Measurements from ENCODE around the gene MCMBP. TPM values are rescaled to one million over a fixed set of nuclear protein-coding genes. Genes with fewer than 3 reads are reported as not detected.
A peak's percentile ranks its signal among the peaks of the same experiment; 100 is the strongest.
"Not testable (repeated sequence)": the region's sequence is repeated elsewhere in the genome, so short reads cannot be mapped to it uniquely, and the experiment has no call there.

Gene MCMBP
- total RNA-seq, 1 experiment from 2014 or later, result 41.7 TPM

DNA sequence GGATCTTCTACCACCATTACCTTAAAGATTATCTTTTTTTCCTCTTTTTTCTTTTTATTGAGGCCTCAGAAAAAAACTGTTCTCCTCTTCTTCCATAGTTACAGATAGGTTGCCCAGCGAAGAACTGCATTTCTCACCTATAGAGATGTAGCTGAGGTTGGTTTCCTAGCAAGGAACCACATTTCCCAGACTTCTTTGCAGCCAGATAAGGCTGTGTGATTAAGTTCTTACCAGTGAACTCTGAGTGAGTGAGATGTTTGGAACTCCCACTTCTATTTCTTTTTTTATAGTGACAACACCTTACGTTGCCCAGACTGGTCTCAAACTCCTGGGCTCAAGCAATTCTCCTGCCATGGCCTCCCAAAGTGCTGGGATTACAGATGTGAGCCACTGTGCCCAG lies 5.9 kb upstream of the MCMBP start:
- DNase-seq (ENCODE audit: low spot score), result no peak

DNA sequence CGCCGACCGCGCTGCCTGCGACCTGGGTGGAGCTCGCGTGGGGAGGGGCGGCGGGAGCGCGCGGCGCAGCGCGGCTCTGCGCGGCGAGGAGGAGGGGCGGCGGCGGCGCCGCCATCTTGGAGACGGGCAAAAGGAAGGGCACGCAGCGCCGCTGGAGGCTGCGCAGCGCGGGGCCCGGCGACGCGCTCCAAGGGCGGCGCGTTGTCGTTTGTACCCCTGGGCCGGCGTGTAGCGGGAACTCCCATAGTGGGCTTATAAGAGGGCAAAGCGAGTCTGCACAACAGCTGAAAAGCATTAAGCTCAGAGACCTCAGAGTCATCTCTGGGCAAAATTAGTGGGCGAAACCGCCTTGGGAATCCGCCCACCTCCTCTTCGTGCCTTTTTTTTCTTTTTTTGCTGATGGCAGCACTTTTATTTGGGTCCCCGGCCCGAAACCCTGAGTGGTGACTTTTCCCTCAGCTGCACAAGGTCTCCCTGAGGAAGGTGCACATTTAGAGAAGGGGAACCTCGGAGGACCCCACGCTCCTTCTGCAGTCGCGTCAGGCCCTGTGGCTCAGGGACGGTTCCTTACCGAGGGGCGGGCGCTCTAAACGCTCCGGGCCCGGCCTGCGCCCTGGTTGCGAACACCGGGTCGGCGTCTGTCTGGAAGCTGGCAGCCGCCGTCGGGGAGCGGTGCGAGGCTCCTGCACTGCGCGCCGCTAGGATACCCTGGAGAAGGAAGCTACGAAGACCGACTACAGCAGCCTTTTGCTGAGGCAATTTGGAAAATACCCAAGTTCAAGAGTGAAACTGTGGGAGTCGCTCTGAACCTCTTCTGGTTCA lies 428 bp upstream of the MCMBP start:
- DNase-seq (ENCODE audit: low spot score), result peak; percentile 81

DNA sequence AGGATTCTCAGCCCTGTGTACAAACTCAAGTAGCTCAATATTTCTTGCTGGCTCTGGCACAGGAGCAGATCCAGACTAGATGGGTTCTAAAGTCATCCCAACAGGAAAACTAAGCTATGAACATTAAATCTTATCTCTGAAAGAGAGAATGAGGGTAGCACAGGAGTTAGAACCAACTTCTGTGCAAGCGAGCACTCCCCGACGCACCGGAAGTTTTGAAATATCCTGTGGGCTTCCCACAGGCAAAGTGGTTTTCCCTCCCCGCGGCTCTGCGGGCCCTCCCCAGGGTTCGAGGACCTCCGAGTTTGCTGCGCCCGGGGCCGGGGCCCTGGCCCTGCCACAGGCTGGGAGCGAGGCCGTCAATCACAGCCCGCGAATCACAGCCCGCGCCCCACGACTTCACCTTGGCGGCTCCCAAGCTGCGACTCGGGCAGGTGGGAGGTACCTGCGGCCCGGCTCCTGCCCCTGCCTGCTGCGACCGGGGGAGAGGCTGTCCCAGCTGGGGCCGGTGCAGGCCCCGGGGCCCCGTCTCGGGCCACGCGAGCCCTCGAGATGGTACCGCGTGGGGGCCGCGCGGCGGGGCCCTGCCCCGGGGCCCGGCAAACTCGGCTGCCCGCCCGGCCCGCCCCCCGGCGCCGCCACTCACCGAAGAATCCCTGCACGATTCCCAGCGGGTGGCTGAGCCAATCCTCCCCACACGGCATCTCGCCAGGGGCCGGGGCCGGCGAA lies 598 bp downstream of the MCMBP start:
- peak; percentile 51 for DNase-seq (ENCODE audit: low spot score)

DNA sequence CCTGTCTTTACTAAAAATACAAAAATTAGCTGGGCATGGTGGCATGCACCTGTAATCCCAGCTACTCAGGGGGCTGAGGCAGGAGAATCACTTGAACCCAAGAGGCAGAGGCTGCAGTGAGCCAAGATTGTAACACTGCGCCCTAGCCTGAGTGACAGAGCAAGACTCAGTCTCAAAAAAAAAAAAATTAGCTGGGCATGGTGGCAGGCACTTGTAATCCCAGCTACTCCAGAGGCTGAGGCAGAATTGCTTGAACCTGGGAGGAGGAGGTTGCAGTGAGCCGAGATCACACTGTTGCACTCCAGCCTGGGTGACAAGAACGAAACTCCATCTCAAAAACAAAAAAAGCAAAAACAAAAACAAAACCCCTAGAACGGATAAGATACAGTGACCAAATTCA lies 3.2 kb downstream of the MCMBP start:
- not testable (repeated sequence) for DNase-seq (ENCODE audit: low spot score)

DNA sequence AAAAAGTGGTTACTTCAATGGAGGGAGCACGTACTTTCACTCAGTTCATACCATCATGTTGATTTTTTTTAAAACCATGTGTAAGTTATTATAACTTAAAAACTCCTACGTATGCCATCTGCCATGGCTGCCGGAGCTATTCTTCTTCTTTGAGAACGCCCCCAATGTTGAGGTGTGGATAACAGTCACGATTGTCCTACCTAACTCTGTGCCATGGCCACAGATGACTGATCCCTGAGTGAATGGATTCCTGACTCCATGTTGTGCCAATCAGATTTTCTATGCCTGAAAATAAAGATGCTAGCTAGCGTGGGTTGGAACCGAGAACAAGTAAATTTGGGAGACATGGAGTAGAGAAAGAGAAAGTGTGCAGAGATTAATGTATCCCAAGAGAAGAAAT lies 5.3 kb downstream of the MCMBP start:
- DNase-seq (ENCODE audit: low spot score), result no peak

DNA sequence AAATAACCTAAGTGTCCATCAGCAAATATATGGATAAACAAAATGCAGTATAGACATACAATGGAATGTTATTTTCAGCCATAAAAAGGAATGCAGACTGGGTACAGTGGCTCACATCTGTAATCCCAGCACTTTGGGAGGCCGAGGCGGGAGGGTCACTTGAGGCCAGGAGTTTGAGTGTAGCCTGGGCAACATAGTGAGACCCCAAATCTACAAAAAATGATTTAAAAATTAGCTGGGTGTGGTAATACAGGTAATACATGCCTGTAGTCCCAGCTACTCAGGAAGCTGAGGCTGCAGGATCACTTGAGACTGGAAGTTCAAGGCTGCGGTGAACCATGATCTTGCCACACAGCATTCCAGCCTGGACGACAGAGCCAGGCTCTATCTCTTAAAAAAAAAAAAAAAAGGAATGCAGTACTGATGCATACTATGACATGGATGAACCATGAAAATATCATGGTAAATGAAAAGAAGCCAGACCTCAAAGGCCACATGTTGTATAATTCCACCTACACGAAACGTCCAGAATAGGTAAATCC lies 6.9 kb downstream of the MCMBP start:
- no peak for DNase-seq (ENCODE audit: low spot score)

DNA sequence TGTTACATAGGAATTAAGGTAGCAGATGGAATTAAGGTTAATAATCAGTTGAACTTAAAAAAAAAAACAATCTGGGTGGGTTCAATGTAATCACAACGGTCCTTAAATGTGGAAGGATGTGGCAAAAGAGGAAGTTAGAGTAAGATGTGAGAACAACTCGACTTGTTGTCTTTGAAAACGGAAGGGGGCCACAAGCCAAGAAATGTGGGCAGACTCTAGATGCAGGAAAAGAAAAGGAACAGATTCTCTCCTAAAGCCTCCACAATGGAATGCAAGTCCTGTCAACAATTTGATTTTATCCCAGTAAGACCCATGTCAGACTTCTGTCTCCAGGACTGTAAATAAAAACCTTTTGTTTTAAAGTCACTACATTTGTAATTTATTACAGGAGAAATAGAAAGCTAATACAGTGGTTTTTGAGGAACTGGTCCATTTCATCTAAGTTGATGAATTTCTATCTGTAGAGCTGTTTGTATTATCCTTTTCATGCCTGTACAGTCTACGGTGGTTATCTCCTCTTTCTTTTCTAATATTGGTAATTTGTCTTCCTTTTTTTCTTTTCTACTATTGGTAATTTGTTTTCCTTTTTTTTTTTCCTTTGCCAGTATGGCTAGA lies 8.6 kb downstream of the MCMBP start:
- no peak for DNase-seq (ENCODE audit: low spot score)

DNA sequence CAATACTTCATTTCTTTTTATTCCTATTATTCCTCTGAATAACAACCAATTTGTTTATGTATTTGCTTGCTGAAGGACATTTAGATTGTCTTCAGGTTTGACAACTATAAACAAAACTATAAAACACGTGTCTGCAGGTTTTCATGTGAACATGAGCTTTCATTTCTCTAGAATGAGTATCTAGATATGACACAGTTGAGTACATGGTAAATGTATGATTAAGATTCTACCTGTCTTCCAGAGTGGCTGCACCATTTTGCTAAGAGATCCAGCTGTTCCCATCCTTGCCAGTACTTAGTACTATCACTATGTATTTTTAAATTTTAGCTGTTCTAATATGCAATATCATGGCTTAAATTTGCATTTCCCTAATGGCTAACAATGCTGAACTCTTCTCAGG lies 10.1 kb downstream of the MCMBP start:
- DNase-seq (ENCODE audit: low spot score), result no peak

DNA sequence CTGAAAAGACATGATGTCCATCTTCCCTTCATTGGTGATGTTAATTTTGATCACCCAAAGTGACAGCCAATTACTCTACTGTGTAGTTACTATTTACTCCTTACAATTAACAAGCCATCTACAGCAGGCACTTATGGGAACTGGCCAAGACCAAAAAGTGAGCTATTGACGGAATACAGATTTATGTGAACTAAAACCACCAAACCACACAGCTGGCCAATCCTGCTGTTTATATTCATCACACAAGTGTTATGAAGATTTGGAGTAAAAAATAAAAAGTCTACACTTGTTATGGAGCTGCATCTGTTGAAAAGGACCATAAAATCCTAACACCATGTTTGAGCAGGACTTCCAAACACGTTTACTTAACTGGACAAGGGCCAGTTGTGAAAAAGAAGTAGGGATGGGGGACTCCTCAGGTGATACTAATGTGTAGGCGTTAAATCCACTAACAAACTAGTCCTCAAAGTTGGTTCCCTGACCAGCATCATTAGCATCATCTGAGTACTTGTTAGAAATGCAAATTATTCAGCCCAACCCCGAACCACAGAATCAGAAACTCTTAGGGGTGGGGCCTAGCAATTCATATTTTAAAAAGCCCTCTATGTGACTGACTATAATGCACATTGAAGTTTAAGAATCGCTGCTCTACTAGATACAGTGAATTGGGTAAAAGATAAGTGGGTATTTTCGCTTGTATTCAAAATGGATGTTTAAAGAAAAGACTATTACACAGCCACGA lies 11.6 kb downstream of the MCMBP start:
- no peak for DNase-seq (ENCODE audit: low spot score)

DNA sequence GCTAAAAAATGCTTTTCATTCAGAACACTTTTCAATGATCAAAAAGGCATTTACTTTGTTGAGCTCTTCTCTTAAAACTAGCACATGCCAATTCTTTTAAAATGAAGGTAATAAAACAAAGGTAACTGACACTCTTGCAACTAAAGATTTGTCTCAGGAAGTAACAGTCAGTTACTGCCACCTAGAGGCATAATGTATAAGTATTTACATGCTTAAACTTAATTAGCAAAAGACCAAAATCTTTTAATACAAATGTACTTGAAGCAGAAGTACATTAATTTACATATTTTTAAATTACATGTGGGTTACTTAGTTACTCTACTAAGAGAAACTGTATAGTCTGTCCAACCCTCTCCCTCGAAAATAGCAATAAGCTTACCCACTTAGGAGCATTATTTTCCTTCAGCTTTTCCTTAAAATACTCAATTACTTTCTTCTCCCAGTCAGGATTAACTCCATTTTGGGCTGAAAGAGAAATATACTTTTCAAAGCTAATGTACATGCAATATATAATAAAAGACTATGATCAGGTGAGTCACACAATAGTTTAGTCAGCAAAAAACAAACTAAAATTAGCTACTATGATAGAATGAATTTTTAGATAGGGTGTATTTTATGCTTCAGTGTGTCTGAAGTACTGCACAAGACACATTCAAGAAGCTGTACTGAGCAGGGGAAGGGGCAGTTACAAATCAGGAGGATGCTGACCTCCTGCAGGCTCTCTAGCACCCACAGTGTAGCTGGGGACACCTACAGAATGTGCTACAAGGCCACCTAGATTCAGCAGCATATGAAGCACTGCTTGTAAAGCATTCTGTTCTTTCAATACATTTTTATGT lies 13.0 kb downstream of the MCMBP start:
- peak; percentile 54 for DNase-seq (ENCODE audit: low spot score)

DNA sequence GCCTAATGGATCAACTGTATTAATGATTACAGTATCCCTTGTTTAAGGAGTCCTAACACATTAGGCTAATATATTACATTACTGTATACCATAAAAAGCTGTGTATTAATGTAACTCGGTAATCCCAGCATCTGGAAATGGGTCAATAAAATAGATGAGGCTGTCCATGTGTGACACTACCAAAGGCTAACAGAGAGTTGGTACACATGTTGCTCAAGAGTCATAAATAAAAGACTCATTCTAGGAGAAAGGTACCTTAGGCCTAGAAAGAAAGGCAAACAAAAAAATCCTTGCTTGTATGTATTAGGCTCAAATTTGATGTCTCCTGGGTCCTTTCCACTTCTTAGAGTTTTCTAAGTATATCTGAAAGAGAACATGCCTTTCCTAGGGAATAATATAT lies 14.6 kb downstream of the MCMBP start:
- DNase-seq (ENCODE audit: low spot score), result no peak

DNA sequence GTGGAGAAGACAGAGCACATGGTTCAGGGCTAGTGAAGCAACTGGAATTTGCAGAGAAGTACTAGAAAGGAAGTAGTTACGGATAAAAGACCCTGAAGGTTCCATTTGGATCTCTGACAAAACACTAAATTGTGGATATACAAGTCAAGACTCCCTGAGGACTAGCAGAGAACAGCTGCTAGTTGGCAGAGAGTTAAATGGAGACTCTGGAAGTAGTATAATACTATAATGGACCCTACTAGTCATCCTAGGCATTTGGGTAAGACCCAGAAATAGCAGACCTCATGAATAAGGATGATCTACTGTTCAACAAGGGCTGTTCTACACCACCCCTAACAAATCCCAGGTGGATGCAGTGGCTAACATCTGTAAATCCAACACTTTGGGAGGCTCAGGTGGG lies 19.1 kb downstream of the MCMBP start:
- no peak for DNase-seq (ENCODE audit: low spot score)

DNA sequence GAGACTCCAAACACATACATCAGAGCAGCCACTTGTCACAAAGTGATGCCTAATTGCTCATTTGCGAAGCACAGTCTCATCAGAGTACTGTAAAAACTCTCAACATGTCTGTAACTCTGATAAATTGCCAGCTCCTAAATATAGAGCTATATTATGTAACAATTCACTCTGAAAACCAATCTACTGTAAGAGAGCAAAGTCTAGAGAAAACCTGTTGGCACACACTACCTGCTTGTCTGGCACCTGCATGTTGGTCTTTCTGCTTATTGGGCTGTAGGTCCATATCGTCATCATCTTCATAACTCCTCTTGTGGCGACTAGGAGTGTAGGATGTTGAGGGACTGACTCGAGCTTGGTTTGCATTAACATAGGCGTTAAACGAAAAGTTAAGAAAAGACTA lies 19.8 kb downstream of the MCMBP start:
- DNase-seq (ENCODE audit: low spot score), result no peak

DNA sequence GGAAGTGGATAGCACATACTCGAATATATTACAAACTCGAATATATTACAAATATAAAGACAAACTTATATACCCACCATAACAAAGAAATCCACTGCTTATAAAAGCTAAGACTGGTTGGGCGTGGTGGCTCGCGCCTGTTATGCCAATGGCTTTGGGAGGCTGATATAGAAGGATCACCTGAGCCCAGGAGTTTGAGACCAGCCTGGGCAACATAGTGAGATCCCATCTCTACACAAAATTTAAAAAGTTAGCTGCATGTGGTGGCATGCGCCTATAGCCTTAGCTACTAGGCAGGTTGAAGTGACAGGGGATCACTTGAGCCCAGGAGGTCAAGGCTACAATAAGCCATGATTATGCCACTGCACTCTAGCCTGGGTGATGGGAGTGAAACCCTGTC lies 20.4 kb downstream of the MCMBP start:
- no peak for DNase-seq (ENCODE audit: low spot score)

DNA sequence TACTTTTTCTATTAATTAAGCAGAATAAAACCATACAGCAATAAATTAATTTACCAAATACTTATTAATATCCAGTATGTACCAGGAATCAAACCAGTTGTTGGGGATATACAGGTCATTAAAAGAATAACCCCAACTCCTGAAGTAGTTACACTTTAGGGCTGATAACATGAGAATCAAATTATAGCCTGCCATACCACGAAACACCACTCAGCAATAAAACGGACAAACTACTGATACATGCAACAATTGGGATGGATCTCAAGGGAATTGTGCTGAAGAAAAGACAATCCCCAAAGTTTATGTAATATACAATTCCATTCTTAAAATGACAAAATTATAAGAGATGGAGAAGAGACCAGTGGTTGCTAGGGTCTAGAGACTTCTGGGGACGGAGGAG lies 22.7 kb downstream of the MCMBP start:
- no peak for DNase-seq (ENCODE audit: low spot score)

DNA sequence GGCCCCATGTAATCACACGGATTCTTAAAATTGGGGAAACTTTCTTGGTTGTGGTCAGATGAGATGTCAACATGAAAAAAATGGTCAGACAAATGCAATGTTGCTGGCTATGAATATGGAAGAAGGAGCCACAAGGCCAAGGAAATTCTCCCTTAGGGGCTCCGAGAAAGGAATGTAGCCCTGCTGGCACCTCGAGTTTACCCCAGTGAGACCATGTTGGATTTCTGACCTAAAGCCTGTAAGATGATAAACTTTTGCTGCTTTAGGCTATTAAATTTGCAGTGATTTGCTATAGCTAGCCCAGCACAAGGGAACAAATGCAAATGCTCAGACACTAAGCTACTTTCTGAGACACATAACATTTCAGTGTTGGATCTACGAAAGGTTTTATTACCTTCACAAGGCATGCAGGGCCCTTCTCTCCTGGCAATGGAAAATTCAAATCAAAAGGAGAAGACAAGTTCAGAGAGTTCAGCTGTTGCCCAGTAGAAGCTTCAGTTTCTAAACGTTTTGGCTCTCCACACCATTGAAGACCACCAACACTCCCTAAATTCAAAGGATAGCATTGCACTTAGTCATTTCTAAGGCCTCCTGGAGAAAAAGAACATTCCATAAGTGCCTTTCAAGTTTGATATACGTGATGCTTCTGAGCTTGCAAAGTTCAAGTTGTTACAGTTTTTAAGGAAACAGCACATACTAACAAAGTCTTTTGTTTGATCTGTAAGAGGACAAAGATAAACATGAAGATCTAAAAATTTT lies 23.4 kb downstream of the MCMBP start:
- no peak for DNase-seq (ENCODE audit: low spot score)

DNA sequence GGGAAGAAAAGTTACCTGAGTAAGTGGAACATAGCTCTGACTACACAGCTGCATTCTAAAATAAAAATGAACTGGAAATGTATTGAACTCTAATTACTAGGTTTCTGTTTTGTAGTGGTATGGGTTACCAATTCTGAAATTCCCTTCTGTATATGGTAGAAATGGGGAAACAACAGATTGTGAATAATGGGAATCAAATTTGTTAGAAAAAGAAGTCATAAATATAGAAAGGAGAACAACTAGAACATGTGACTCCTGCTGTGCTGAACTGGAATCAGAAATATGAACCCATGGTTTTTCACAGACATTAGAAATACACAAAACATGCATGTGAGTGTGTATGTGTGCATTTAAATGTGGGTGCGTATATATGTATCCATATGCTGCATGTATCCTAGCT lies 27.0 kb downstream of the MCMBP start:
- no peak for DNase-seq (ENCODE audit: low spot score)

DNA sequence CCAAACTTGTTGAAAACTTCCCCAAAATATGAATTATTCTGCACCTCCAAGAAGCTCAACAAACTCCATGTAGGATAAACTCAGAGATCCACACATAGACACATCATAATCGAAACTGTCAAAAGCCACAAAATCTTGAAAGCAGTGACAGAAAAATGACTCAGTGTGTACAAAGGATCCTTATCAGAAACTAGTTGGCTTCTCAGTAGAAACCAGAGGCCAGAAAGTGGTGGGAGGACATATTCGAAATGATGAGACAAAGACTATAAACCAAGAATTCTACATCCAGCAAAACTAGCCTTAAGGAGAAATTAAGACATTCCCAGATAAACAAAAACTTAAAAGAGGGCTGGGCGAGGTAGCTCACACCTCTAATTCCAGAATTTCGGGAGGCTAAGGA lies 38.5 kb downstream of the MCMBP start:
- no peak for DNase-seq (ENCODE audit: low spot score)

DNA sequence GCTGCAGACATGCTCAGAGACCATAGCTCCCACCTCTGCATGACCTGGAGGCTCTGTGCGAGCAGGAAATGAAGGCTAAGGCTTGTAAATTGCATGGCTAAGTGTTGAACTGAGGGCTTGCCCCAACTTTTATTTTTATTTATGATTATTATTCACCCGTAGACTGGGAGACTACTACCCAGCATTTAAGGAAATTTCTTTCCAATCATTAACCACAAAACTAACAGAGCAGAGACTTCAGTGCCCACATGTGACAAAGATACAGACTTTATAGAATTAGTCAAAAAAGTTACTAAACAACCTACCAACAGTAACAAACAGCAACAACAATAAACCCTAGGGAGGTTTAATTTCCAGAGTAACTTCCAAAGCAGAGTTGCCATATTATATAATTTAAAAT lies 39.7 kb downstream of the MCMBP start:
- DNase-seq (ENCODE audit: low spot score), result no peak

DNA sequence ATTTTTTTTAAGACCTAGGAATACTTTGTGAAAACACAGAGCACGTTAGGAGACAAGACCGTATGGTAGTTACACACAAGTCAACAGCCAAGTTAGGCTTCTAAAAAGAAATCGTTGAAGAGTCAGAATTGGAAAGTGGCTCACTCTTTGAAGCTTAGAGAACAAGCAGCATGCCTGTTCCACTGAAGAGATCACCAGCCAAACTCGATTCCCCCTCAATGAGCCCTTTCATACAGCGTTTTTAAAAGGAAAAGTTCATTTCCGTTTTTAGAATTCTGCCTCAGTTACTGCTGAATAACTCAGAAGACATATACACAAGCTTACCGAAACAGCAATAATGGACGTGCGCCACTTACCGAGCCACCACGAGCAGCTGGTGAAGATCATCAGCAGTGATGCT lies 41.0 kb downstream of the MCMBP start:
- DNase-seq (ENCODE audit: low spot score), result no peak
